Inferior parietal cortex (tissue), 1 donor: ENCODE data around the gene NKAIN2.

Source experiments
- DNase-seq: peaks from one replicate; pipeline ENCODE4 v3.0.0-alpha.2; 2016; ENCODE audit errors: extremely low spot score

The NKAIN2 gene

DNA sequence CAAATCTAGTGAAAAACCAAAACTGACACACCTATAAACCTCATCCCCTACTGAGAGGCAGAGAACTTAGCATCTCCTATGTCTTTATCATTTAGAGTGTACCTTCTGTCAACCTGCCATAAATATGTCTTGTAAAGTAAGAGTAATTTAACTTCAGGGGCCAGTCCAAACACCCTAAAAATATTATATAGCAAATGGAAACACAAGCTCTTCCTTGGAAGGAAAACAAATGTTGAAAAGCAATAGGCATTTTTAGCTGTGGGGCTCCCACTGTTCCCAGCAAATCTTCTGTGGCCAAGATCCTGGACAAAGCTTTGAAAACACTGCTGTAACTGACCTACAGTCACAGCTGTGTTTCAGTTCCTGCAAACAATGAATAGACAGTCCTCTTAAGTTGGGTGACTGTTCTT, 1018.5 kb downstream of the NKAIN2 start:
- no peak for DNase-seq

DNA sequence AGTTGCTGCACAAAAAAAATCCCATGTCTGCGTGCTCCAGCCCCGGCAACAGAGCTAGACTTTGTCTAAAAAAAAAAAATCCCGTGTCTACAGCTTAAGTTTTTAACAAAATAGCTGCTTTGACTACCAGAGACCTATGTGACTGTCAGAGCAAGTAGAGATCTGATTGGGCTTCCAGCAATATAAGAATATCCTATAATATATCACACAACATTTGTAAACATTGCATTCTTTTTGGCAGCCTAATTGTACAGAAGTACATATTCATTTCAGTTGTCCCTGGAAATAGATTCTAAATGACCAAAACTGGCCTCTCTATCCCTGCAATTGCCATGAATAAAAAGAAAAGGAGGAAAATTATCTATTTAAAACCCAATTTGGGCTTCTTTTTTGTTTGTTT, 1019.1 kb downstream of the NKAIN2 start:
- no peak for DNase-seq

DNA sequence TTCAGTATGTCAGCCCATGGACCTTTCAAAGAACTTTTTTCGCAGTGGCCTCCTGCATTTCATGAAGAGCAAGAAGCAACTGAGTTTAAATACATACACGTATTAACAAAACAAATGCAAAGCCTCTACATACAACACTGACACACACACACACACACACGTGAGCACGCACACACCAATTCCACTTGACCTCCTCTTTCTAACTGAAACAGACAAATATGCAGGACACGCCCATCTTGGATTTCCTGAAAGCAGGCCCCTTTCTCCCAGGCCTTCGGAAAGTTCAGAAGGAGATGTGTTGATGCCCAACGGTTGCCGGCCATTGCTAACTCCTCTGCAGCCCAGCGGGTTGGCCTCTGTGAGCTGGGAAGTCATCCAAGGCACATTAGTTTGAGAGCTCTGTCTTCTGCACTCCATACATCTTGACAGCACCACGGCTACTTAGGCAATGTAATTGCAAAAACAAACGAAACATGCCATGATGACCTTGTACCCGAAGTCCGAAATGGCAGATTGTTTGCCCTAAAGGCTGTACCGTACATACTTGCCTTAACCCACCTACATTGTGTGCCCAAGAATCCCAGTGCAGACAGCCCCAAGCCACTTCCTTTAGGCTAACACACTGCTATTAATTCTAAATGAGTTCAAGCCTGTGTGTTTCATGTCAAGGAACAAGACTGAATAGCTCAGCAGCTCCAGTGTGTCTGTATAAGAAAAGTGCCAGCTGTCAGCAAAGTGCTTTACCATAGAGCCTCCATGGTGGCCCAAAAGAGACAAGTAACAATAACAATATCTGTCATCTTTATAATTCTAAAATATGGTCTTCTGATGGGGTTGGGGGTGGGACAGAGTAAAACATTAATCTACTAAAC, 1019.8 kb downstream of the NKAIN2 start:
- no peak for DNase-seq

DNA sequence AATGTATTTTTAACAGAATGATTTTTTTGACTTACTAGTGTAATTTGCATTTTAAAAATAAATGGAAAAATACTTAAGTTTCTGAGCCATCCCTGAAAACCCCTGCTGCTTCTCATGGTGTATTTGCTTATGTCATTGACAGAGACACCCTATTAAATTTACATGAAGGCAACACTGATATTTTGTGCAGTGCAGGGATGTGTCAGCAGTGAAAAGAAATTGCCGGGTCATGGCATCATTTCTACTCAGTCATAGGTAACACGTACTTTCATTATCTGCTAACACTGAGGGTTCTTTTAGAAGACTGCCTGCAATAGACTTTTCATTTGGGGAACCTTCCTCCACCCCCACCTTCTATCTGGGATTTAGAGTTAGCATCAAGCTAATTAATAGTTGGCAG, 1021.9 kb downstream of the NKAIN2 start:
- no peak for DNase-seq

DNA sequence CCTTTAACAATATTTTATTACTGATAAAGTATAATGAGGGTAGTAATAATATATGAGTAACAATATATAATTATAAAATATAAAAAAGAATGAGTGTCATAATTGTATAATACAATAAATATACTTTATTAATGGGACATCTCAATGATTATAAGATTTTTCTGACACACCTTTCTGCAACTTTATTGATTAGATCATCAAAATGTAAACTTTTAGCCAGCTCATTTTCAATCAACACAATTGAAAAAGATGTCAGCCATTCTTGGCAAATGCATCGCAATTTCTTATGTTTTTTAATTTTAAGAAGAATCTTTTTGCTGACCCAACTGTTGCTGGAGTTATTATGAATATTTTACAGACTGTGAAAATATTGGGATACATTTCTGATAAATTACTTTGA, 1026.2 kb downstream of the NKAIN2 start:
- no peak for DNase-seq

DNA sequence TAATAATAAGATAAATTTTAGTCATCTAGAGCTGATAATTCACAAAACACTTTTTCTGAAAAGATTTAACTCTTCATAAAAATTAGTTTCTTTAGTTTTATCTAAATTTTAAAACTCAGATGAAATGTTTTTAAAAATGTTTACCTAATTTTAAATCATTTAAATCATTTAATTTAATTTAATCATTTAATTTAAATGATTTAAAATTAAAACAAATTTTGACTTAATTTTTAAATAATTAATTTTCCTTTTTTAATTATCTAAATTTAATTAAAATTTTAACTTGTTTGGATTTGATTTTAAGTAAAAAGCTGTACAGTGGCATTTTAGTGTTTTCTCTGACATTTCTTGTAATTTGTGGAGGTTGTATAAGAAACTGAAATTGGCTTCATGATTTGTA, 1026.8 kb downstream of the NKAIN2 start:
- DNase-seq: no peak

DNA sequence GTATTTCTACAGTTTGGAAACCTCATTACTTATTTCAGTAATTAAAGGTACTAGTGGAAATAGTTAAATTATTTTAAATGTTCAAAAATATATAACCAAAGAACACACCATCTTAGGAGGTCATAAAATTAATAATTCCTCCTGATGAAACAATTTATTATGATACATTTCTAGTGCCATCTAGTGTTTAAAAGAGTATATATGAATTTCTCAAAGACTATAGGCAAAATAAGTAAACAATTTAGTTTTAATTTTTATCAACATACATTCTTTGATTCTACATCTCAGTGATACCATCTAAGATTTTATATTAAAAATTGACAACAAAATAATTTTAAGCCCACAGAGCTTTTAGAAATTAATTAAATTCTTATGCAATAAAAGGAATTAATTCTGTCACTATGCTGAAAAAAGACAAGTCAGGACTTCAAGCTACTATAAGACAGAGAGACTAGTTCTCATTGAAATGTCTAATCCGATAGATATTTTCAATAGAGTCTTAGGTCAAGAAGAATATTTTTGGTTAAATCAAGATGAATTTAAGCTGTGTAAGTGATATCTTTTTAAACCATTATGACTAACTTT, 1050.8 kb downstream of the NKAIN2 start:
- no peak for DNase-seq

DNA sequence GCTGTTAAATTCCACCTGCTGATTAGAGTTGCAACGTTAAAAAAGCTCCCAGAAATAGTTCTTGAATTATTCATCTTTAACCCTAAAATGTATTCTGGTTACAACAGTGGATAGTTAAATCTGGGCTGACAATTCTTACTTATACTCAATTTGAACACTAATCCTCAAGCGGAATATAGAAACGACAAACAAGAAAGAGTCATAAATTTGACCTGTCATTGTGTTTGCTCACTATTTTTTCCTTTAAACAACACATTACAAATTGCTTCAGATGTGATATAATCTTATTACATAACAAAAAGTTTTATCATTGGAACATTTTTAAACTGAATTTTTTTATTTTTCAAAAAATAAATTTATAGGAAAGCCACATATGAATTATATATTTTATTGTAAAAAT, 1054.1 kb downstream of the NKAIN2 start:
- no peak for DNase-seq

DNA sequence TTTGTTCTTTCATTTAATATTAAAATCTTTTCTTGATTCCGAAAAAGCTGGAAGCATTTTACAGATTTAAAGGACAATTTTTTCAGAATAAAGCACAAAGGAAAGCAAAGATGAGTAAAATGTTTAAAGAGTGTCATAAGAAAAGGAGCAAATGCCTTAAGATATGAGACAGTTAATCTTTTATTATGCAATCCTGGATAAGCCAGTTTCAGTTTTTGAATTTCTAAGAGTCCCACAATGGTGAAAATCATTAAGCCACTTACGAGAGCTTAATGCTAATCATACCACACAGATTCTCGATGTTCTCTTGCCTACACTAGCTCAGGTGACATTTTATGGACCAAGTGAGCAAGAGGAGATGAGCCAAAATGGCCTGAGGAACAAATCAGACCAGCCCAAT, 1054.9 kb downstream of the NKAIN2 start:
- no peak for DNase-seq

DNA sequence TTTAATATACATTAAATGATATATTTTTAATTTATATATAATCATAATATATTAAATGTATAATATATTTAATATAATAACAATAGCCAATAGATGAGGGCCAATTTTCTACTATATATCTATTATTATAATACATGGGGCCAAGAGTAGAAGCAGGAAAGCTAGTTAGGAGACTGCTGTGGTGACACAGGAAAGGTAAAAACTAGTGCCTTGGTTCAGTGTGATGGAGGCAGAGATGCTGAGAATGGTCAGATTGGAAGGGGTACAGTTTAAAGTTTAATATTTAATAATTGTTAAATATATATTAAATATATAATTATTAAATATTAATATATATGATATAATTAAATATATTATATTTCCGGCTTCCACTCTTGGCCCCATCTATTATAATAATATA, 1055.7 kb downstream of the NKAIN2 start:
- DNase-seq: no peak

DNA sequence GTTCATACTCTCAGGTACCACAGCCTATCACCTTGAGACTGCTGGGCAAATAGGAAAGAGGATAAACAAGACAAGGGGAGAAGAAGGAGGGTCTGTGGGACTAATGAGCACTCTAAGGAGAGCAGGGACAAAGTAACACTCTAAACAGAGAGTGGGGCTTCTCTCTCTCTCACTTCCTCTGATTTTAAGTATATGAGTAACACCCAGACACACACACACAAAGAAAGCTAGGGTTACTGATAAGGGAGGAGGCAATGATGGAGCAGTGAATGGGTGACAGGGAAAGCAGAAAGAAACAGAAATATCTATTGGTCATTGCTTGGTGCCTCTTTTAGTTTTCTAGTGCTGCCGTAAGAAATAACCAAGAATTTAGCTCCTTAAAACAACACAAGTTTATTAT, 1062.4 kb downstream of the NKAIN2 start:
- DNase-seq: no peak

DNA sequence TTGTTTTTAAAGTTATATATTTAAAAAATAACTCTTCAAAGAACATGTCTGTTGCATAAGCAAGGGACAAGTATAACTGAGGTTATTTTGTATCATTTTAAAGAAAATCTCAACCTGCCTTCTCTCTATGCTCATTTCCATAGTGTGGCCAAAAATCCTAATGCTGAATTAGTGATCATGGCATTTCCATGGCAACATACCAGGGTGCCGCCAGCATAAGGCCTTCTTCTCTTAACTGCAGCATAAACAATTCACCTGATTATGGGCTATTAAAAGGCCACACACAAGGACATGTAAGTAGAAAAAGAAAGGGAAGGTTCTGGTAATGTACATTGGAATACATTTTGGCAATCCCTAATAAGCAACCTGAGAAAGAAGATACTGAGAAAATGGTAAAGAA, 1063.5 kb downstream of the NKAIN2 start:
- DNase-seq: no peak

DNA sequence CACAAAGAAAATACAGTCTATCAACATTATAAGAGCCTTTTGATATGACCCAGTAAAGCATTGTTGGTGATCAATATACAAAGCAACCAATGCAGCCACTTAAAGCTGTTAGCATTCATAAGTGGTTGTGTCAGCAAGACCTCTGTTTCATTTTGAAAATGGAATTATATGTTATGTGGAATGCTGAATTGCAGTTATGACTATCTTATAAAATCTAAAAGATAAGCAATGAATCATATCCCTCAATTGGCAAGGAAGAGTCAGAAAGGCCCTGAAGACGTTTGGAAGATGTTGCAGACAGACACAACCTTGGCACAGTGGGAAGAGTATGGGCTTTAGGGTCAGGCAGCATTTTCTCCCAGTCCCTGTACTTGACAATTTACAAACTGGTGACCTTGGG, 1064.8 kb downstream of the NKAIN2 start:
- no peak for DNase-seq

DNA sequence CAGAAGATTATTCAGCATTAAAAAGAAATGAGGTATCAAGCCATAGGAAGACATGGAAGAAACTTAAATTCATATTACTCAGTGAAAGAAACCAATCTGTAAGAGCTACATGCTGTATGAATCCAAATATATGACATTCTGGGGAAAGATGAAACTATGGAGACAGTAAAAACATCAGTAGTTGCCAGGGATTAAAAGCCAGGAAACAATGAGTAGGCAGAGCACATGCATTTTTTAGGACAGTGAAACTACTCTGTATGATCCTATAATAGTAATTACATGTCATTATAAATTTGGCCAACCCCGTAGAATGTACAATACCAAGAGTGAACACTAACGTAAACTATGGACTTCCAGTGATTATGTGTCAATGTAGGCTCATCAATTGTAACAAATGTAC, 1065.8 kb downstream of the NKAIN2 start:
- DNase-seq: no peak

DNA sequence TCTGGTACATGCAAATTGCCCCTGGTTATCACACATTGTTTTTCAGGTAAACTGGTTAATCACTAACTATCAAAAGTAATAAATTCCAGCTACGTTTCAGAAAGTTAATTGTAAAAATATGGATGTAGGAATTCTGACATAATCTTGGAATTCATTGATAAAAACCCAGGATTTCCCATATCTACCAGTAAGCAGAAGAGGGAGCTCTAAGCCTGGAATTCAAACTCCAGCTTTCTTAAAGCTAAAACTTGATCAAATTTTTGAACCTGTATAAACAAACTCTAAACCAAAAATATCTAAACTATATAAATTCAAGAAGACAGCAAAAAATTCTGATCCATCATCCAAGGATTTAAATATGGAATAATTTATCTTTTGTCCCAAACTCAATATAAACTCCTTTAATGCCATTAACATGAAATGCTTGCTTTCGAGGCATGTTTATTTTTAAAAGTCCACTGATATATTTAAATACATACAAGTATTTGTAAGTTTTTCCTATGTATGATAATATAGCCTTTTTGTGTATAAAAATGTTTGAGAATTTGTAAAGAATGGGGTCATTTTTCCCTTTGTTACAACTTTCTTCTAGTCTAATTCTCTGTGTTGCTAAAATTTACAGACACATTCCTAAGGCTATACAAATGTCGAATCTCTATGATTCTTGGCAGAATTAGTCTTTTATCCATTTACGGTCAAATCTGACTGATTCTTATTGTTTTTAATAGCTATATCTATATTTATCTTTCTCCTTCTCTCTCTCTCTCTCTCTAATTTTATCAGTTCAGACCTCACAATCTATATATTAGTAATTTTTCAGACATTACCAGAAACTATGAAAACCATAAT, 1067.2 kb downstream of the NKAIN2 start:
- peak; percentile 52 for DNase-seq

DNA sequence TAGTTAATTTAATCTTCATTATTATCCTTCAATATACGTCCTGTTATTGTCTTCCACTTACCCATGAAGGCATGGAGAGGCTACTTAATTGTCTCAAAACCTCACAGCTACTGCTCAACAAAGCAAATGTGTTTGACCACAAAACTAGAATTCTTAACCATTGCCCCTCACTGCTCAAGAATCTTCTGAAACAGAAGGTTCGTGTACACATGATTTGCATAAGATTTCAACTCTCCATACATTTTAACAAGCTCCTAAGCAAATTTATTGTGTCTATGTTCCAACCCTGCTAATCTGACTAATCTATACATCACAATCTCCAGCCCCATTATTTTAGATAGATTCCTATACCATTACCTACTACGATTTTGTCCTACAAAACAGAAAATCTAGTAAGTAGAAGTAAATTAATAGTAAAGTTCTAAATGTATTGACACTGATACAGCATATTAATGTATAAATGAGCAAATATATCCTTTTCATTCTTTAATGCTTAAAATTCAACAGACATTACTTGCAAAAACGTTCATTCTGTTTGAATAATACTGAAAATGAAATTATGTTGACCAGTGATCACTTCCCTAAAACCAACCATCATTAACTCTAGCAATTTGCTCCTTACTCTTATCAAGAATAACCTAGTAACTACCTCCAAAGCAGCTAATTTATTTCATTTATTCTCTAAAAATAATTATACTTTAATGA, 1068.8 kb downstream of the NKAIN2 start:
- DNase-seq: no peak

DNA sequence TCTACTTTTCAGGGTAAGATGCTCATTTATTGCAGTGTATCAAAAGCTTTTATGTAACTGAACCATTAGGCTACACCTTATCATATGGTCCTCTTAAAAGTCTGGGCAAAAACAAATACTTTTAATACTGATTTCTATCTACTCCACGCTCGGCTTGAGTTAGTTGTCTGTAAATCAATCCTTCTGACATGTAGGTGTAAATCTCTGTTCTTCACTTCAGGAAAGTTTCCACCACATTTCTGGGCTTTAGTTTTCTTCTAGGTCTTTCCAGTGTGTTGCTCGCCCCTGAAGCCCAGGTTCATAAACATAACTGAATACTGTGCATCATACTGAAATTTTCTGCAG, 1069.4 kb downstream of the NKAIN2 start:
- no peak for DNase-seq
